ENCODE measurements around the gene LCN10.

- TF ChIP-seq POLR2A (IDR thresholded peaks at IDR 0.05; ENCODE audit: low read length): no peak
- no peak for TF ChIP-seq GATA1 (IDR thresholded peaks at IDR 0.05; ENCODE audit: low read depth, low read length)
These were observed 47.9 kb downstream of the LCN10 start for GRCh38 chr9:136694872-136695247.
